NCI-H748 (cell line): ENCODE data around the gene TNS2.
"Not testable (repeated sequence)": the region's sequence is repeated elsewhere in the genome, so short reads cannot be mapped to it uniquely, and the experiment has no call there.

ENCODE experiments used
- DNase-seq: peaks from one replicate; lab custom pipeline; 2025; ENCODE audit not compliant: unreplicated experiment; lab: John Stamatoyannopoulos, UW

TNS2 gene

DNA sequence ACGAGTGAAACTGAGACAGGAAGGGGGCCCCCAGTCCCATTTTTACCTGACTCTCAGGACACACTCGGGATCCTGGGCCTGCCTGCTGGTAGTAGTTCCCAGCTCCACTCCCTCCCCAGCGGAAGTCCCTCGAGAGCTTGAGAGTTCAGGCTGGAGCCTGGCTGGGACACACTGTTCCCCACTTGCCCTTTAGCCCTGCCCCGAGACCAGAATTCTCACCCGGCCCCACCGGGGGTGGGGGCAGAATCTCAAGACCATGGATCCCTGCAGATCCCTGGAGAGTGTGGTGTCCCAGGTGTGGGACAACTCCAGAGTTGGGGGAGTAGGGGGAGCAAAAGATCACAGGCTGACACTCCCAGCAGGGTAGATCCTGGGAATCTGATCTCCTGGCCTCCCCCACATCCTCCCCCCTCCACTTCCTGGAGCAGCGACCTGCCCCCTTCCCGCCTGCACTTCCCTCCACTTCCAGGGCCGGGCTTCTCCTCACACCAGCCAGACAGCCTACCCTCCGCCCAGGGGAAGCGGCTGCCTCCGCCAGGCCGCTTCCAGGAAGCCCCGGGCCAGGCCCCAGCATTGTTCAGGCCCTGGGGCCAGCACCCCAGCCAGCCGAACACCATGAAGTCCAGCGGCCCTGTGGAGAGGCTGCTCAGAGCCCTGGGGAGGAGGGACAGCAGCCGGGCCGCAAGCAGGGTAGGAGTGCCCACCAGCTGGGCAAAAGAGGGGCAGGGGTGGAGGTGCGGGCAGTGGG, at the start of gene TNS2:
Gene TNS2, plus strand, starts transcription at position 495 of the 748 bp plus-strand sequence. Its CDS starts 121 bp downstream, at position 616.
- peak; percentile 21 for DNase-seq

GRCh38 chr12:53004178-53004577, 45.7 kb upstream of the TNS2 start:
- DNase-seq, result no peak

GRCh38 chr12:53004582-53004981, 45.3 kb upstream of the TNS2 start:
- no peak for DNase-seq

GRCh38 chr12:53005215-53005985, 44.5 kb upstream of the TNS2 start:
- peak; percentile 36 for DNase-seq

DNA sequence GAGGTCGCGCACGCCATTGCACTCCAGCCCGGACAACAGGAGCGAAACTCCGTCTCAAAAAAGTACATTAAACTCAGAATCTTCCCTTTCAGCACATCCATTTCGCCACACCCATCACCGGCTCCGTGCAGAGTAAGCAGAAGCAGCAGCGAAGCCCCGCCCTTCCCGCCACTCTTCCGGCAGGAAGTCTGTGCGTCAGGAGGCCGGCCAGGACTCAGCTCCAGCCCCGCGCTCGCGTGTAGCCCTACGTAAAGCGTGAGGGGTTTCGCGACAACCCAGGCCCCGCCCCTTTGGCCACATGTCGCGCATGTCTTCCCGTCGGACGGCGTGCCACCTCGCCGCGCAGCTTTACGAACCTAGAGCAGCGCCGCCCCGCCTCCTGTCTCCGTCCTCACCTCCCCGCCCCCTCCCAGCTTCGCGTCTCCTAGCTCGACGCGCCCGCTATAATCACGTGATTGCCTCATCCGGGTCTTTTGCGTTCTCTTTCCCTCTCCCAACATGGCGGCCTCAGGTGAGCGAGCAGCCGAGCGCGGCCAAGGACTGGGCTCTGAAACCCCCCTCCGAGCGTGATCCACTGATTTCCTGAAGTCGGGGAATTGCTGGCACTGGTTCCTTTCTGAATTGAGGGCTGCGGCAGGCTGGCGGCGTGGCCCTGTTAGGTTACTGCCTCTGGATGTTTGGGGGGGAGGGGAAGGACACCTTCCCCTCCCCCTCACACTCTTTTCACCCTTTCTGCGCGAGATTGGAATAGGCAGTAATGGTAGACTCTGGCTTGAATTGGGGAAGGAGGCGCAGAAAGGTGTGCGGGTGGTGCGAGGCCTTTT, 43.7 kb upstream of the TNS2 start, which contains the start of gene EIF4B:
Gene EIF4B, plus strand, starts transcription at position 471 of the 824 bp plus-strand sequence. Its CDS starts 28 bp downstream, at position 499.
- peak; percentile 100 for DNase-seq

- DNase-seq, result peak; percentile 80
Observed at GRCh38 chr12:53006810-53007309, 43.0 kb upstream of the TNS2 start.

- DNase-seq, result no peak
Observed at GRCh38 chr12:53007343-53007742, 42.5 kb upstream of the TNS2 start.

DNA sequence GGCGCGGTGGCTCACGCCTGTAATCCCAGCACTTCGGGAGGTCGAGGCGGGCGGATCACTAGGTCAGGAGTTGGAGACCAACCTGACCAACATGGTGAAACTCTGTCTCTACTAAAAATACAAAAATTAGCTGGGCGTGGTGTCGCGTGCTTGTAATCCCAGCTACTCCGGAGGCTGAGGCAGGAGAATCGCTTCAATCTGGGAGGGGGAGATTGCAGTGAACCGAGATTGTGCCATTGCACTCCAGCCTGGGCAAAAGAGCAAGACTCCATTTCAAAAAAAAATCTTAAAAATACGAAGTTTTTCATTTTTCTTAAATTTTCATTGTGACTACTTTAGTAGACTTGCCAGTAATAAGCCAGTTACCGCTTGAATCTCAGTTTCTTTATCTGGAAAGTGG, 41.1 kb upstream of the TNS2 start:
- not testable (repeated sequence) for DNase-seq

DNA sequence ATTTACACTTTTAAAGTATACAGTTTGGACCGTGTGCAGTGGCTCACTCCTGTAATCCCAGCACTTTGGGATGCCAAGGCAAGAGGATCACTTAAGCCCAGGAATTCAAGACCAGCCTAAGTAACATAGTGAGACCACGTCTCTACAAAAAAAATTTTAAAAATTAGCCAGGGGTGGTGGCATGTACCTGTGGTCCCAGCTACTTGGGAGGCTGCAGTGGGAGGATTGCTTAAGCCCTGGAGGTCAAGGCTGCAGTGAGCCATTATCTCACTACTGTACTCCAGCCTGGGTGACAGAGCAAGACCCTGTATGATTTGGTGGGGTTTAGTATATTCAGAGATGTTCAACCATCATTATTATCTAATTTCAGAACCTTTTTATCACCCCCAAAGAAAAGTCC, 38.9 kb upstream of the TNS2 start:
- no peak for DNase-seq

GRCh38 chr12:53011889-53012288, 38.0 kb upstream of the TNS2 start:
- DNase-seq, result no peak

- DNase-seq, result no peak
Observed at GRCh38 chr12:53012928-53013327, 36.9 kb upstream of the TNS2 start.

GRCh38 chr12:53014709-53015108, 35.2 kb upstream of the TNS2 start:
- no peak for DNase-seq

DNA sequence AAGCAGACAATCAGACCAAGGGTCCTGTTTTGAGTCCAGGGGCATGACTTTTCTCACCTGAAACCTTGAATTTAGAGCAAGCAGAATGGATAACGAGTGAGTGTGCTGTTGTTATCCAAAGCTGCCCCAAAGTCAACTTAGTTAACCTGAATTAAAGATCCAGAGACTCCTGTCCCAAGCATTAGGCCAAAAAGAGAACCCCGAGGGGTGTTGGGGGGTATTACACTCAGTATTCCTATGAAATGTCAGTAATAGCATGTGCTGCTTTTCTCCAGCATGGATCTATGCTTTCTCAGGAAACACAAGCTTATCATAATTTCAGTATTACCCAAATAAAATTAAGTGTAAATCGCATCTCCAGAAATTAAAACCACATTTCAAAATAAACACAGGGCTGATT, 24.6 kb upstream of the TNS2 start:
- no peak for DNase-seq

DNA sequence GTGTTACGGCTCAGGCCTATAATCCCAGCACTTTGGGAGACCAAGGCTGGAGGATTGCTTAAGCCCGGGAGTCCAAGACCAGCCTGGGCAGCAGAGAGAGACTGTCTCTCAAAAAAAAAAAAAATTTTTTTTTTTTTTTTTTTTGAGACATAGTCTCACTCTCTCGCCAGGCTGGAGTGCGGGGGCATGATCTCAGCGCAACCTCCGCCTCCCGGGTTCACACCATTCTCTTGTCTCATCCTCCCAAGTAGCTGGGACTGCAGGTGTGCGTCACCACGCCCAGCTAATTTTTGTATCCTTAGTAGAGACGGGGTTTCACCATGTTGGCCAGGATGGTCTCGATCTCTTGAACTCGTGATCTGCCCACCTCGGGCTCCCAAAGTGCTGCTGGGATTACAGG, 22.9 kb upstream of the TNS2 start:
- not testable (repeated sequence) for DNase-seq

DNA sequence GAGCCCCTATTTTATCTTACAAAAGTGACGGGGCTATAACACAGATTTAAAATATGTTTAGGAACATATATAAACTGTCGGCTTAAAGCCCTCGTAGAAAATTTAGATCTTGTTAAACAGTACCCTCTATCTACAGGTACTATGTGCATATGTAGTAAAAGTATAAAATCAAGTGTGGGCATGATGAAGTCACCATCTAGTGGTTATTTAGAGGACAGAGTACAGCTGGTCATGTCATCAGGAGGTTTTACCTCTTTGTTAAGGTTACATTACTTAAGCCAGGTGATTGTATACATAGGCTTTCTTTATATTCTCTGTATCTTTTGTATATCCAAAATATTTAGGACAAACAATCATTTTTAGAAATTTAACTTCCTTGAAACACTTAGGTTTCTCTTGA, 18.2 kb upstream of the TNS2 start:
- no peak for DNase-seq

- not testable (repeated sequence) for DNase-seq
Observed at GRCh38 chr12:53033832-53034231, 16.0 kb upstream of the TNS2 start.

DNA sequence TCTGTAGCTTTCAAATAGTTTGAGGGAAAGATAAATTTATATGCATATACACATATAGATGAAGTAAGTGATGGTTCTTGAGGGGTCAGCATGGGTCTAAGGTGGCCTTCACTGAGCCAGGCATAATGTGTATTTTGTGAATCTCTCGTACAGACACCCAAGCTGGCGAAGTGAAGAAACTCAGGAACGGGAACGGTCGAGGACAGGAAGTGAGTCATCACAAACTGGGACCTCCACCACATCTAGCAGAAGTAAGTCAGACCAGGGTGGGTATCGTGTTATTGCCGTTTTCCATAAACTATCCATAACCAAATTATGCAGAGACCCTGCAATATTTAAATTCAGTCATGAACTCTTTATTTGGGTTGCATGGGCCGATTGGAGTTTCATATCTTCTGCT, 15.4 kb upstream of the TNS2 start:
- no peak for DNase-seq

- DNase-seq, result no peak
Observed at GRCh38 chr12:53036802-53037201, 13.1 kb upstream of the TNS2 start.

DNA sequence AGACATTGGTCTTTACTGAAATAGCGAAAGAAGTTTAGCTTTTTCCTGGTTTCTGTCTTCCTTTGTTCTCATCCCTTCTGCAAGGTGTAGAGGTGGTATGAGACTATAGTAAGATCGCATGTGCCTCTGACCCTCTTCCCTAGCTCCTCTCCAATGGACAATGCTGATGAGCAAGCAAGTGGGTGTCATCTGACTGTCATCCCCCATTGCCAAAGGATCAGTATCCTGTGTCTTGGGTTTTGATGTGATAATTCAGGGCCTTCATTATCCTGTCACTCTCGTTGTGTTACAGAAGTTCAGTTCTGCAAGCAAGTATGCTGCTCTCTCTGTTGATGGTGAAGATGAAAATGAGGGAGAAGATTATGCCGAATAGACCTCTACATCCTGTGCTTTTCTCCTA, 10.0 kb upstream of the TNS2 start:
- no peak for DNase-seq

- DNase-seq, result no peak
Observed at GRCh38 chr12:53042607-53043454, 7.0 kb upstream of the TNS2 start.
